Measurements from ENCODE around the gene UBE2E2.

UBE2E2 gene

GRCh38 chr3:23527326-23527725 lies 324.2 kb downstream of the UBE2E2 start:
- no peak for TF ChIP-seq ZNF274 (IDR thresholded peaks at IDR 0.05; ENCODE audit: low read depth, low read length)
- TF ChIP-seq SUZ12 (IDR thresholded peaks at IDR 0.05; ENCODE audit: extremely low read depth, insufficient read depth, insufficient read length): no peak
- no peak for TF ChIP-seq YY1 (IDR thresholded peaks at IDR 0.05; ENCODE audit: insufficient read depth, insufficient read length)
- H3K4me3 ChIP-seq (ENCODE audit: insufficient read length, low read depth): no peak overlapping the region
- no peak overlapping the region for H3K9ac ChIP-seq (ENCODE audit: insufficient read length, low read depth)
- H3K9me3 ChIP-seq (ENCODE audit: insufficient read depth, low read length): no peaks in the 10 kb centered on the region
- H3K27me3 ChIP-seq (ENCODE audit: insufficient read depth, insufficient read length): no peaks in the 10 kb centered on the region
- H3K36me3 ChIP-seq (ENCODE audit: insufficient read depth, insufficient read length, low read length): no peaks in the 10 kb centered on the region
- H3K4me1 ChIP-seq (ENCODE audit: insufficient read depth, insufficient read length): no peaks in the 10 kb centered on the region
- no peak for DNase-seq (ENCODE audit: low read depth, low spot score)

- Histone ChIP-seq H3K9ac (ENCODE audit: insufficient read length, low read depth) (no peak overlapping the region), H3K9me3 (ENCODE audit: insufficient read depth, low read length) (no peaks in the 10 kb centered on the region), H3K27me3 (ENCODE audit: insufficient read depth, insufficient read length) (no peaks in the 10 kb centered on the region), H3K4me3 (ENCODE audit: insufficient read length, low read depth) (no peak overlapping the region), H3K4me1 (ENCODE audit: insufficient read depth, insufficient read length) (no peaks in the 10 kb centered on the region), H3K36me3 (ENCODE audit: insufficient read depth, insufficient read length, low read length) (no peaks in the 10 kb centered on the region)
- TF ChIP-seq YY1 (IDR thresholded peaks at IDR 0.05; ENCODE audit: insufficient read depth, insufficient read length): no peak
- TF ChIP-seq SUZ12 (IDR thresholded peaks at IDR 0.05; ENCODE audit: extremely low read depth, insufficient read depth, insufficient read length): no peak
- no peak for TF ChIP-seq ZNF274 (IDR thresholded peaks at IDR 0.05; ENCODE audit: low read depth, low read length)
- no peak for DNase-seq (ENCODE audit: low read depth, low spot score)
Observed at GRCh38 chr3:23533596-23533995, 330.5 kb downstream of the UBE2E2 start.

GRCh38 chr3:23533996-23534395 lies 330.9 kb downstream of the UBE2E2 start:
- H3K27me3 ChIP-seq (ENCODE audit: insufficient read depth, insufficient read length): no peaks in the 10 kb centered on the region
- H3K9me3 ChIP-seq (ENCODE audit: insufficient read depth, low read length): no peaks in the 10 kb centered on the region
- no peak for DNase-seq (ENCODE audit: low read depth, low spot score)
- no peak overlapping the region for H3K4me3 ChIP-seq (ENCODE audit: insufficient read length, low read depth)
- H3K4me1 ChIP-seq (ENCODE audit: insufficient read depth, insufficient read length): no peaks in the 10 kb centered on the region
- no peaks in the 10 kb centered on the region for H3K36me3 ChIP-seq (ENCODE audit: insufficient read depth, insufficient read length, low read length)
- TF ChIP-seq YY1 (IDR thresholded peaks at IDR 0.05; ENCODE audit: insufficient read depth, insufficient read length): no peak
- TF ChIP-seq SUZ12 (IDR thresholded peaks at IDR 0.05; ENCODE audit: extremely low read depth, insufficient read depth, insufficient read length): no peak
- TF ChIP-seq ZNF274 (IDR thresholded peaks at IDR 0.05; ENCODE audit: low read depth, low read length): no peak
- H3K9ac ChIP-seq (ENCODE audit: insufficient read length, low read depth): no peak overlapping the region

GRCh38 chr3:23537101-23537551 lies 334.0 kb downstream of the UBE2E2 start:
- H3K27me3 ChIP-seq (ENCODE audit: insufficient read depth, insufficient read length): no peaks in the 10 kb centered on the region
- DNase-seq (ENCODE audit: low read depth, low spot score): peak; percentile 27
- H3K9ac ChIP-seq (ENCODE audit: insufficient read length, low read depth): no peak overlapping the region
- TF ChIP-seq YY1 (IDR thresholded peaks at IDR 0.05; ENCODE audit: insufficient read depth, insufficient read length) (no peak), ZNF274 (IDR thresholded peaks at IDR 0.05; ENCODE audit: low read depth, low read length) (no peak), SUZ12 (IDR thresholded peaks at IDR 0.05; ENCODE audit: extremely low read depth, insufficient read depth, insufficient read length) (no peak)
- H3K4me1 ChIP-seq (ENCODE audit: insufficient read depth, insufficient read length): no peaks in the 10 kb centered on the region
- H3K4me3 ChIP-seq (ENCODE audit: insufficient read length, low read depth): no peak overlapping the region
- H3K9me3 ChIP-seq (ENCODE audit: insufficient read depth, low read length): no peaks in the 10 kb centered on the region
- no peaks in the 10 kb centered on the region for H3K36me3 ChIP-seq (ENCODE audit: insufficient read depth, insufficient read length, low read length)

GRCh38 chr3:23539185-23539584 lies 336.1 kb downstream of the UBE2E2 start:
- DNase-seq (ENCODE audit: low read depth, low spot score): no peak
- no peak for TF ChIP-seq ZNF274 (IDR thresholded peaks at IDR 0.05; ENCODE audit: low read depth, low read length)
- no peak for TF ChIP-seq YY1 (IDR thresholded peaks at IDR 0.05; ENCODE audit: insufficient read depth, insufficient read length)
- no peak for TF ChIP-seq SUZ12 (IDR thresholded peaks at IDR 0.05; ENCODE audit: extremely low read depth, insufficient read depth, insufficient read length)
- Histone ChIP-seq H3K9me3 (ENCODE audit: insufficient read depth, low read length) (no peaks in the 10 kb centered on the region), H3K36me3 (ENCODE audit: insufficient read depth, insufficient read length, low read length) (no peaks in the 10 kb centered on the region), H3K4me3 (ENCODE audit: insufficient read length, low read depth) (no peak overlapping the region), H3K27me3 (ENCODE audit: insufficient read depth, insufficient read length) (no peaks in the 10 kb centered on the region), H3K9ac (ENCODE audit: insufficient read length, low read depth) (no peak overlapping the region), H3K4me1 (ENCODE audit: insufficient read depth, insufficient read length) (no peaks in the 10 kb centered on the region)

- no peak overlapping the region for H3K4me3 ChIP-seq (ENCODE audit: insufficient read length, low read depth)
- TF ChIP-seq SUZ12 (IDR thresholded peaks at IDR 0.05; ENCODE audit: extremely low read depth, insufficient read depth, insufficient read length): no peak
- TF ChIP-seq ZNF274 (IDR thresholded peaks at IDR 0.05; ENCODE audit: low read depth, low read length): no peak
- no peak for TF ChIP-seq YY1 (IDR thresholded peaks at IDR 0.05; ENCODE audit: insufficient read depth, insufficient read length)
- no peaks in the 10 kb centered on the region for H3K36me3 ChIP-seq (ENCODE audit: insufficient read depth, insufficient read length, low read length)
- DNase-seq (ENCODE audit: low read depth, low spot score): no peak
- no peaks in the 10 kb centered on the region for H3K4me1 ChIP-seq (ENCODE audit: insufficient read depth, insufficient read length)
- H3K27me3 ChIP-seq (ENCODE audit: insufficient read depth, insufficient read length): no peaks in the 10 kb centered on the region
- peaks cover 2% of the 10 kb centered on the region; the same call in 1 of the 2 replicates for H3K9me3 ChIP-seq (ENCODE audit: insufficient read depth, low read length)
- no peak overlapping the region for H3K9ac ChIP-seq (ENCODE audit: insufficient read length, low read depth)
Observed at GRCh38 chr3:23540600-23540999, 337.5 kb downstream of the UBE2E2 start.

- Histone ChIP-seq H3K4me1 (ENCODE audit: insufficient read depth, insufficient read length) (no peaks in the 10 kb centered on the region), H3K9ac (ENCODE audit: insufficient read length, low read depth) (no peak overlapping the region), H3K36me3 (ENCODE audit: insufficient read depth, insufficient read length, low read length) (no peaks in the 10 kb centered on the region), H3K27me3 (ENCODE audit: insufficient read depth, insufficient read length) (no peaks in the 10 kb centered on the region), H3K9me3 (ENCODE audit: insufficient read depth, low read length) (peaks cover 4% of the 10 kb centered on the region; the same call in 1 of the 2 replicates), H3K4me3 (ENCODE audit: insufficient read length, low read depth) (no peak overlapping the region)
- no peak for DNase-seq (ENCODE audit: low read depth, low spot score)
- TF ChIP-seq ZNF274 (IDR thresholded peaks at IDR 0.05; ENCODE audit: low read depth, low read length): no peak
- no peak for TF ChIP-seq YY1 (IDR thresholded peaks at IDR 0.05; ENCODE audit: insufficient read depth, insufficient read length)
- TF ChIP-seq SUZ12 (IDR thresholded peaks at IDR 0.05; ENCODE audit: extremely low read depth, insufficient read depth, insufficient read length): no peak
Observed at GRCh38 chr3:23542079-23542478, 339.0 kb downstream of the UBE2E2 start.

Data from NT2/D1 (cell line).